SIG-M5 treated with dmso at 0.1 percent for 504 hours (cell line): ENCODE data around the gene KANSL1L.
"Not testable (repeated sequence)": the region's sequence is repeated elsewhere in the genome, so short reads cannot be mapped to it uniquely, and the experiment has no call there.

Source experiments
- DNase-seq: peaks from one replicate; lab custom pipeline; 2025; ENCODE audit not compliant: unreplicated experiment; lab: John Stamatoyannopoulos, UW

KANSL1L gene

GRCh38 chr2:210171309-210172218 lies at the start of gene KANSL1L:
TSS of gene KANSL1L (minus strand) at chr2:210171409. CDS start at chr2:210154582, 16,827 bp downstream.
- DNase-seq = peak; percentile 96

- DNase-seq = no peak
Observed at GRCh38 chr2:210215120-210215519, 43.9 kb upstream of the KANSL1L start.

DNA sequence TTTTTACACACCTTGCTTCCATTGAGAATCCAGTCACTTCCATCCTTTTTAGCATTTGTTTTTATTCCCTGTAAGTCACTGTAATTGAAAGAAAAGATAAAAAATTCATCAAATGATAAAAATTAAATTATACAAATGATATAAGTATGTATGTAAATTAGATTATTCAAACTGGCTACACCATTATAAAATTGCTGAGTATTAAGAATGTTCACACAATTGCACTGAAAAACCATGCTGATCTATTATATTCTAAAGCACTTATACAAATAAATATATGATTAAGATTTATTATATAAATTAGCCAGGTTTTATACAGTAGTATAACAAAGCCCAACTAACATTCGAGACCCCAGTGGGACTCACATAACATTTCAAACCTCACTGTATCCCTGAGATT lies 39.0 kb upstream of the KANSL1L start:
- no peak for DNase-seq

DNA sequence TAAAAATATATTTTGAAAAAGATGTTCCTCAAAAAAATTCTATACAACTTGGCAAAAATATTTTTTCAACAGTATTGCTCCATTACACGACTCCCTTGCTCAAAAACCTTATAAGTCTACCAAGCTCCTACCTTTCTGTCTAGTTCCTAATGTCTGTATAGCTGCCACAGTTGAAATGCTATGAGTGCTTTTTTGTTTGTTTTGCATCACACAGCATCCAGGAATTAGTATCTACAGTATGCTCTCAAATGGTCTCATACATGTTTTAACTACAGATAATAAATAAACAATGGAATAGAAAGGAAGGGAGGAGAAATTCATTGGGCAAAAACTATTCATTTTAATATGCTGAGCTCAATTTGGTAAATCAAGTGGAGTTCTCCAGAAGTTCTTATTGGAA lies 36.7 kb upstream of the KANSL1L start:
- no peak for DNase-seq

GRCh38 chr2:210203558-210203957 lies 32.3 kb upstream of the KANSL1L start:
- no peak for DNase-seq

- no peak for DNase-seq
Observed at GRCh38 chr2:210203147-210203546, 31.9 kb upstream of the KANSL1L start.

DNA sequence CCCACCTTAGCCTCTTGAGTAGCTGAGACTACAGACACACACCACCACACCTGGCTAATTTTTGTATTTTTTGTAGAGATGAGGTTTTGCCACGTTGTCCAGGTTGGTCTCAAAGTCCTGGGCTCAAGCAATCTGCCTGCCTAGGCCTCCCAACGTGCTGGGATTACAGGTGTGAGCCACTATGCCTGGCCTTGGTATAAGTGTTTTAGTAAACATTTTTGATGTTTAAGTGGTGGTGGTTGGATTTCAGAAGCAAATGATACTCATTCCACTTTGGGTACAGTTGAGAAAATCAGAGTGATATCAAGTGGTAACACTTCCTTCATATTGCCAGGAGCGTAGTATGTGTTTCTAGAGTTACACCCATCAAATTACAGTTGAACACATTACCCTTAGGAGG lies 28.6 kb upstream of the KANSL1L start:
- no peak for DNase-seq

DNA sequence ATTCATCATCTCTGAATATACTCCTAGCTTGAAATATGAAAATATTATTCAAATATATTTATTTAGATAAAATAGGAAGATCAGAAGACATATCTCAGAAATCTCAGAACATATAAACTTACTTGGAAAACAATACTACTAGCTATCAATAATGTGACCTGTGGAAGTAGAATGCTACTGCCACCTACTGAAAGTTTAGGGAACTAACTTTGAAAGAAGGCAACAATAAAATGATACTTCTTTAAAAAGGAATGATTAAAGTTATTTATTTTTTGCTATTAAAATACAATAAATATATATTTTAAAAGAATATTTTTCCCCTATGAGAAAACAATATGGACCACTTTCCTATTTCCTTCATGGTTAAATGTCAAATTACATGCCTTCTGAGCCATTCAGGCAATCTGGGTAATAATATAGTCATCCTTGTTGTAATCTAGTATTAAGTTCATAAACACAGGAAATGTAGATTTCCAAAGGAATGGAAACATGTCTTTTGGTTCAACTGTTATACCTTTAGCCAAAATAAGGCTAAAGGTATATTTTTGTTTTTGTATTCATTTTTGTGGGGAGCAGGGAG lies 28.1 kb upstream of the KANSL1L start:
- peak; percentile 22 for DNase-seq

GRCh38 chr2:210198326-210198725 lies 27.1 kb upstream of the KANSL1L start:
- no peak for DNase-seq

DNA sequence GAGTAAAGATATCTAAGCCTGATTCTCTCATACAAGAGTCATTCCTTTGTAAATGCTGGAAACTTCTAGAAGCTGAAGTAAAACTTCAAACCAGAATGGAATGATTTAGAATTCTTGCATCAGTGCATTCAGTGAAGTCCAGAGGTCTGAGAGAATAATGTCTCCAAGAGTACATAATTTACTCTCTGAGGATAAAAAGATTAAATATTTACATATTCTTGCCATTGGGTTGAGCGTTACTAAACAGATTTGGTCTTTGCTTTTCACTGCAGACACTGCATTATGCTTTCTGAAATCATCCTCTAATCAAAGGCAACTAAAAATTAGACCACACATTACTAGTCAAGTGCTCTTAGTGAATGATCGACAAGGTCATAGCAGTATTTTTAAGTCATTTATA lies 26.5 kb upstream of the KANSL1L start:
- DNase-seq = no peak

- DNase-seq = peak; percentile 46
Observed at GRCh38 chr2:210195101-210195852, 24.1 kb upstream of the KANSL1L start.

GRCh38 chr2:210190345-210190744 lies 19.1 kb upstream of the KANSL1L start:
- no peak for DNase-seq

- DNase-seq = no peak
Observed at GRCh38 chr2:210189452-210190138, 18.4 kb upstream of the KANSL1L start.

- no peak for DNase-seq
Observed at GRCh38 chr2:210188755-210189154, 17.5 kb upstream of the KANSL1L start.

GRCh38 chr2:210188190-210188589 lies 17.0 kb upstream of the KANSL1L start:
- no peak for DNase-seq

- not testable (repeated sequence) for DNase-seq
Observed at GRCh38 chr2:210183936-210184335, 12.7 kb upstream of the KANSL1L start.

- DNase-seq = not testable (repeated sequence)
Observed at GRCh38 chr2:210181606-210182088, 10.4 kb upstream of the KANSL1L start.

DNA sequence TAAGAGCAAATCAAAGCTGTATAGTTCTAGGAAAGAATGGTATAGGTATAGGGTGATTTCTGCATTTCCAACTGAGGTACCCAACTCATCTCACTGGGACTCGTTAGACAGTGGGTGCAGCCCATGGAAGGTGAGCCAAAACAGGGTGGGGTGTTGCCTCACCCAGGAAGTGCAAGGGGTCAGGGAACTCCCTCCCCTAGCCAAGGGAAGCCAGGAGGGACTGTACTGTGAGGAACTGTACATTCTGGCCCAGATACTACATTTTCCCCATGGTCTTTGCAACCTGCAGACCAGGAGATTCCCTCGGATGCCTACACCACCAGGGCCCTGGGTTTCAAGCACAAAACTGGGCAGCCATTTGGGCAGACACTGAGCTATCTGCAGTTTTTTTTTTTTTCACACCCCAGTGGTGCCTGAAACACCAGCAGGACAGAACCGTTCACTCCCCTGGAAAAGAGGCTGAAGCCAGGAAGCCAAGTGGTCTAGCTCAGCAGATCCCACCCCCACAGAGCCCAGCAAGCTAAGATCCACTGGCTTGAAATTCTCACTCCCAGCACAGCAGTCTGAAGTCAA lies 9.9 kb upstream of the KANSL1L start:
- not testable (repeated sequence) for DNase-seq

DNA sequence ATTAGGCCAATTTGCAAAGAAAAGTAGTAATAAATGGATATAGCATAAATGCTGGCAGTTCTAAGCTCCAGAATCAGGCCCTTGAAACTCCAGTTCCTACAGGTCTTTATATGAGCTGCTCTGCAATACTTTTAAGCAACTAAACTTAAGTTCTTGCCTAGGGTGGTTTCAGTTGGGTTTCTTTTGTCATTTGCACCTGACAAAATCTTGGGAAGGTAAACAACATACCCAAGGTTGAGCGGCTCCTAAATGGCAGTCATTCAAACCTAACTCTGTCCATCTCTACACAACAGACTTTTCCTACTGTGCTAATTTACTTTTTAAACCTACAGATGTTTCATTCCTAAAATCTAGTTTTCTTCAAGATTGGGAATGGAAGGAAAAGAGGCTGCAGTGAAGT lies 9.3 kb upstream of the KANSL1L start:
- no peak for DNase-seq

GRCh38 chr2:210179351-210179990 lies 8.3 kb upstream of the KANSL1L start:
- no peak for DNase-seq
